K562 (cell line): ENCODE measurements around the gene MORC4. TPM values are rescaled to one million over a fixed set of nuclear protein-coding genes. Genes with fewer than 3 reads are reported as not detected.

Experiments used
- ATAC-seq: fragments of 200-7000 bp; cut with Tn5 transposase; 3 replicates; pipeline ENCODE4 v1.9.1; 2020; ENCODE audit warnings: moderate library complexity
- BruUV-seq: library from RNA; stranded (reverse); fragments of 400-500 nt; replicated peaks from 2 replicates; lab custom pipeline; 2021; lab: Mats Ljungman, UMichigan
- CTCF ChIA-PET: fragments of 300-600 bp; formaldehyde crosslinking; extraction: SDS; loops from one replicate; lab custom pipeline; 2021; ENCODE audit warnings: low intra/inter-chr PET ratio; lab: Yijun Ruan, JAX
- POLR2A ChIA-PET: fragments of 300-600, 350-650 bp; sonication (Branson Sonifier 250); formaldehyde crosslinking; extraction: SDS; loops from one replicate; lab custom pipeline; 2021; ENCODE audit warnings: antibody characterized with exemption, inconsistent platforms; lab: Yijun Ruan, JAX
- DNase-seq, 4 experiments: peaks; one replicate each; pipeline versions ENCODE4 v3.0.0 to v3.0.0-alpha.2; 2011 to 2018; ENCODE audit warnings: low spot score in 3 of 4, mixed read lengths in 3 of 4; ENCODE audit errors: extremely low read depth in 1 of 4
- FAIRE-seq: peaks from 2 replicates; lab custom pipeline; 2011; peaks lifted over from hg19 to GRCh38; lab: Jason Lieb, UNC
- H2AFZ ChIP-seq: 2 replicates; pipeline ENCODE4 v1.6.0; 2011; ENCODE audit warnings: low read depth, low read length, control low read depth, inconsistent platforms
- H3K27ac ChIP-seq: fragments of 200-600 bp; 3 replicates; pipeline ENCODE4 v1.8.0; 2011; ENCODE audit warnings: low read depth, mild to moderate bottlenecking, control low read depth, inconsistent platforms, low read length, moderate library complexity, mixed read lengths; ENCODE audit errors: extremely low read depth
- H3K27me3 ChIP-seq, 2 experiments: fragments of 300-600 bp in 1 of 2; 2 replicates in 1 of 2; 3 replicates in 1 of 2; pipeline versions ENCODE4 v1.6.0 to v1.8.0; 2011; ENCODE audit warnings: inconsistent platforms in 2 of 2, low read length in 2 of 2, mild to moderate bottlenecking in 1 of 2, mixed read lengths in 1 of 2, moderate library complexity in 1 of 2; ENCODE audit not compliant: control insufficient read depth in 2 of 2, insufficient read depth in 2 of 2
- H3K36me3 ChIP-seq: fragments of 300-600 bp; 3 replicates; pipeline ENCODE4 v1.8.0; 2011; ENCODE audit warnings: mild to moderate bottlenecking, low read length, inconsistent platforms; ENCODE audit not compliant: control insufficient read depth, insufficient read depth
- H3K4me1 ChIP-seq, 2 experiments: fragments of 200-600 bp in 1 of 2; replicated peaks in 1 of 2; 2 replicates in 1 of 2; 3 replicates in 1 of 2; pipeline versions ENCODE4 v1.5.1 to v1.8.0; 2011; ENCODE audit warnings: inconsistent platforms in 2 of 2, low read length in 2 of 2, mild to moderate bottlenecking in 1 of 2, mixed read lengths in 1 of 2, moderate library complexity in 1 of 2; ENCODE audit not compliant: control insufficient read depth in 2 of 2, insufficient read depth in 2 of 2
- H3K4me2 ChIP-seq: 2 replicates; pipeline ENCODE4 v1.6.1; 2011; ENCODE audit warnings: low read length, control low read depth, inconsistent platforms, mixed read lengths; ENCODE audit not compliant: insufficient read depth
- H3K4me3 ChIP-seq: fragments of 200-600 bp; sonication (generic), shearing (Covaris generic); 2 replicates; pipeline ENCODE4 v1.5.1; 2016; ENCODE audit warnings: control low read depth, inconsistent platforms
- H3K79me2 ChIP-seq: fragments of 200-600 bp; 3 replicates; pipeline ENCODE4 v1.8.0; 2011; ENCODE audit warnings: low read length, inconsistent platforms; ENCODE audit not compliant: control insufficient read depth, insufficient read depth
- H3K9ac ChIP-seq, 2 experiments: 2 replicates each; pipeline versions ENCODE4 v1.6.0 to v1.6.1; 2011; ENCODE audit warnings: low read depth in 2 of 2, low read length in 2 of 2, control low read depth in 1 of 2, inconsistent platforms in 1 of 2, mild to moderate bottlenecking in 1 of 2, mixed read lengths in 1 of 2; ENCODE audit not compliant: insufficient read depth in 1 of 2
- H3K9me1 ChIP-seq: one replicate; pipeline ENCODE4 v1.6.0; 2011; ENCODE audit warnings: inconsistent platforms, mild to moderate bottlenecking, low read length, moderate library complexity; ENCODE audit not compliant: control insufficient read depth, insufficient read depth
- H3K9me3 ChIP-seq: replicated peaks from 2 replicates; pipeline ENCODE4 v1.5.1; 2011; ENCODE audit warnings: low read depth, low read length, inconsistent platforms; ENCODE audit not compliant: control insufficient read depth, insufficient read depth
- H4K20me1 ChIP-seq: replicated peaks from 2 replicates; pipeline ENCODE4 v1.6.1; 2011; ENCODE audit warnings: low read length, inconsistent platforms, mixed read lengths; ENCODE audit not compliant: control insufficient read depth, insufficient read depth
- BRF1 ChIP-seq: IDR thresholded peaks from 3 replicates; pipeline ENCODE4 v1.6.1; 2011; ENCODE audit warnings: borderline replicate concordance, mild to moderate bottlenecking; ENCODE audit not compliant: insufficient read length; ENCODE audit errors: extremely low read depth
- CBFA2T3 ChIP-seq: fragments of 450-650 bp; IDR thresholded peaks from 2 replicates; pipeline ENCODE4 v1.6.1; 2017
- DACH1 ChIP-seq: fragments of 450-650 bp; IDR thresholded peaks from 2 replicates; pipeline ENCODE4 v1.6.1; 2018; ENCODE audit not compliant: partially characterized antibody
- LARP7 ChIP-seq: fragments of 450-650 bp; IDR thresholded peaks from 2 replicates; pipeline ENCODE4 v1.6.1; 2016
- MCM5 ChIP-seq: fragments of 450-650 bp; IDR thresholded peaks from 2 replicates; pipeline ENCODE4 v1.6.1; 2016; ENCODE audit warnings: low read depth
- NR4A1 ChIP-seq, 2 experiments: fragments of 250-450 bp in 1 of 2; fragments of 450-650 bp in 1 of 2; sonication (Bioruptor Pico) in 1 of 2; IDR thresholded peaks; 2 replicates each; pipeline versions ENCODE4 v1.4.0 to v1.6.1; 2016 to 2020; ENCODE audit warnings: mild to moderate bottlenecking in 2 of 2, missing compliant biosample characterization in 1 of 2, missing genetic modification characterization in 1 of 2, moderate library complexity in 1 of 2
- PCBP1 ChIP-seq: fragments of 200-400 bp; formaldehyde crosslinking; IDR thresholded peaks from 2 replicates; pipeline ENCODE4 v1.6.1; 2018; ENCODE audit warnings: mild to moderate bottlenecking, low read depth, low read length; ENCODE audit not compliant: poor library complexity, severe bottlenecking
- PRPF4 ChIP-seq: fragments of 200-400 bp; formaldehyde crosslinking; IDR thresholded peaks from one replicate; pipeline ENCODE4 v1.6.1; 2017; ENCODE audit warnings: low read length, low read depth, mild to moderate bottlenecking; ENCODE audit not compliant: insufficient read depth, poor library complexity, severe bottlenecking
- SREBF1 ChIP-seq: fragments of 150-350 bp; IDR thresholded peaks from 2 replicates; pipeline ENCODE4 v1.6.1; 2014; ENCODE audit warnings: antibody characterized with exemption, low read depth, low read length, borderline replicate concordance
- ZBTB1 ChIP-seq: sonication (generic); formaldehyde crosslinking; IDR thresholded peaks from 2 replicates; pipeline ENCODE4 v1.8.1; 2023; ENCODE audit warnings: missing genetic modification reagents, low read depth, mild to moderate bottlenecking, borderline replicate concordance
- ZNF184 ChIP-seq: sonication (generic); formaldehyde crosslinking; IDR thresholded peaks from 2 replicates; pipeline ENCODE4 v1.5.0; 2020; ENCODE audit warnings: missing genetic modification reagents
- ZNF347 ChIP-seq: fragments of 450-650 bp; formaldehyde crosslinking; IDR thresholded peaks from 2 replicates; pipeline ENCODE4 v1.4.0; 2020; ENCODE audit warnings: low read depth, mild to moderate bottlenecking, moderate library complexity
- ZNF780A ChIP-seq: fragments of 250-450 bp; sonication (Bioruptor Pico); IDR thresholded peaks from 2 replicates; pipeline ENCODE4 v1.5.0; 2021; ENCODE audit warnings: mild to moderate bottlenecking
- whole genome bisulfite sequencing: fragments of 100-300 bp; shearing (Covaris generic); methylation state at CpG from one replicate; pipeline ENCODE4 v1.1.6; 2016; ENCODE audit warnings: low coverage, mixed read lengths; ENCODE audit not compliant: insufficient coverage; ENCODE audit errors: missing lambda C conversion rate; 5-methylcytosine and 5-hydroxymethylcytosine counted together
- in situ Hi-C: fragments of 300-500 bp; cut with MboI; formaldehyde crosslinking; loops from 4 replicates; pipeline ENCODE4 v1.15.0; 2018; ENCODE audit warnings: inconsistent platforms, mixed read lengths
- intact Hi-C: fragments of 100-400 bp; cut with micrococcal nuclease; formaldehyde crosslinking; loops from 2 replicates; pipeline ENCODE4 v1.14.2; 2022
- polyA plus RNA-seq, 8 experiments: library from polyadenylated mRNA; depleted of rRNA in 4 of 8; stranded (reverse) in 5 of 8; unstranded in 3 of 8; fragments of >200 nt; fragmentation: Nextera tagmentation in 2 of 8; fragmentation: Illumina TruSeq in 1 of 8; extraction: Ambion mirVana in 2 of 8; extraction: Trizol in 1 of 8; gene quantifications; 2 replicates each; pipeline versions ENCODE4 v1.2.1 to v1.2.3, GENCODE V29; 2011 to 2014; ENCODE audit warnings: inconsistent platforms in 1 of 8, missing spikeins in 1 of 8
- total RNA-seq, 7 experiments: library from RNA; depleted of rRNA in 6 of 7; stranded (reverse); fragments of >200 nt in 6 of 7; fragmentation: Illumina TruSeq in 2 of 7; extraction: Trizol in 2 of 7; gene quantifications; 2 replicates each; pipeline versions ENCODE4 v1.2.1 to v1.2.3, GENCODE V29; 2011 to 2021; ENCODE audit warnings: low replicate concordance in 1 of 7
- TF ChIP-seq, protein P1 (sequence below): fragments of 450-650 bp; formaldehyde crosslinking; IDR thresholded peaks from 2 replicates; pipeline ENCODE4 v1.4.0; 2022; ENCODE audit warnings: missing genetic modification characterization
- TF ChIP-seq, protein P2 (sequence below), 2 experiments: fragments of 250-450 bp in 1 of 2; fragments of 450-650 bp in 1 of 2; sonication (Bioruptor Pico) in 1 of 2; IDR thresholded peaks; 2 replicates each; pipeline versions ENCODE4 v1.6.1 to v1.8.0; 2016 to 2021; ENCODE audit warnings: mild to moderate bottlenecking in 2 of 2, moderate library complexity in 2 of 2, missing compliant biosample characterization in 1 of 2, missing genetic modification characterization in 1 of 2
- TF ChIP-seq, protein P3 (sequence below): fragments of 450-650 bp; IDR thresholded peaks from 2 replicates; pipeline ENCODE4 v1.6.1; 2017; ENCODE audit warnings: antibody characterized with exemption, mild to moderate bottlenecking

The MORC4 gene
- total and polyA plus RNA-seq, 9 of the 15 experiments (the other 6 are each of a cell fraction or from before 2014, with no cell fraction given): 0.04 to 0.53 (median 0.18) TPM

DNA sequence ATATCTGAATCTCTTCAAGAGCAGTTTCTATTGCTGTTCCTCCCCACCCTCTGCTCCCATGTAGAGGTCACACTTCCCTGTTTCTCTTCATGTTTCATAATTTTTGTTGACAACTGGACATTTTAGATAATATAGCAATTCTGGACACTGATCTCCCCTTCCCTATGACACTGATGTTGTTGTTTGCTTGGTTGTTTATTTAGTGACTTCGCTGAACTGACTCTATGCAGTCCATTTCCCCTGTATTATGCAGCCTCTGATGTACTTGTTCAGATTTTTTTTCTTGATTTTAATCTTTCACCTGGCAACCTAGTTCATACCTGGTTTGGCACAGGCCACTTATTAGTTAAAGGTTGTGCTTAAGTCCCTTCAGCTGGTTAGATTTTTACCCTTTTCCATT lies 50.6 kb downstream of the MORC4 start (continued):
- TF ChIP-seq NR4A1 (CRISPR knock-in tag; IDR thresholded peaks at IDR 0.05): no peak
- no peak for TF ChIP-seq NR4A1 (tag; IDR thresholded peaks at IDR 0.05)
- TF ChIP-seq, all 486 proteins: peak for 0

DNA sequence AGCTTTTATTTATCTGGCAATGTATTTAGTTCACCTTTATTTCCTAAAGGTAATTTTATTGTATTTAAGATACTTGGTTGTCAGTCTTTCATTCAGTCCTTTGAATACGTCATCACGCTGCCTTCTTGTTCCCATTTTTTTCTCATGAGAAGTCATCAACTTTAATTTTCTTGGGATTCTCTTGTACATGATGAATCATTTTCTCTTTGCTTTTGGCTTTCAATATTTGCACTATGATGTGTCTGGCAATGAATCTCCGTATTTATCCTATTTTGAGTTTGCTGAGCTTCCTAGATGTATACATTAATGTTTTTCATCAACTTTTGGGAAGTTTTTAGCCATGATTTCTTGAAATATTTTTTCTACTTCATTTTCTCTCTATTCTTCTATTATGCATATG lies 51.4 kb downstream of the MORC4 start:
- intact Hi-C loops: no loop called here
- H3K27ac ChIP-seq: no peak overlapping the region
- TF ChIP-seq MCM5: no peak
- no peak for TF ChIP-seq ZNF347 (CRISPR knock-in tag)
- TF ChIP-seq, protein P1, sequence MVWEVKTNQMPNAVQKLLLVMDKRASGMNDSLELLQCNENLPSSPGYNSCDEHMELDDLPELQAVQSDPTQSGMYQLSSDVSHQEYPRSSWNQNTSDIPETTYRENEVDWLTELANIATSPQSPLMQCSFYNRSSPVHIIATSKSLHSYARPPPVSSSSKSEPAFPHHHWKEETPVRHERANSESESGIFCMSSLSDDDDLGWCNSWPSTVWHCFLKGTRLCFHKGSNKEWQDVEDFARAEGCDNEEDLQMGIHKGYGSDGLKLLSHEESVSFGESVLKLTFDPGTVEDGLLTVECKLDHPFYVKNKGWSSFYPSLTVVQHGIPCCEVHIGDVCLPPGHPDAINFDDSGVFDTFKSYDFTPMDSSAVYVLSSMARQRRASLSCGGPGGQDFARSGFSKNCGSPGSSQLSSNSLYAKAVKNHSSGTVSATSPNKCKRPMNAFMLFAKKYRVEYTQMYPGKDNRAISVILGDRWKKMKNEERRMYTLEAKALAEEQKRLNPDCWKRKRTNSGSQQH (CRISPR knock-in tag): no peak
- TF ChIP-seq CBFA2T3: no peak
- no peak for TF ChIP-seq PCBP1
- no peak for TF ChIP-seq LARP7
- TF ChIP-seq ZBTB1: no peak
- no peak for TF ChIP-seq BRF1
- no peak for TF ChIP-seq ZNF780A (CRISPR knock-in tag)
- TF ChIP-seq PRPF4: no peak
- TF ChIP-seq DACH1: no peak
- TF ChIP-seq SREBF1: no peak
- no peak for TF ChIP-seq ZNF184 (CRISPR knock-in tag)
- TF ChIP-seq, protein P2, sequence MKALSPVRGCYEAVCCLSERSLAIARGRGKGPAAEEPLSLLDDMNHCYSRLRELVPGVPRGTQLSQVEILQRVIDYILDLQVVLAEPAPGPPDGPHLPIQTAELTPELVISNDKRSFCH (CRISPR knock-in tag; IDR thresholded peaks at IDR 0.05): no peak
- TF ChIP-seq, protein P2 (tag; IDR thresholded peaks at IDR 0.05): no peak
- TF ChIP-seq, protein P3, sequence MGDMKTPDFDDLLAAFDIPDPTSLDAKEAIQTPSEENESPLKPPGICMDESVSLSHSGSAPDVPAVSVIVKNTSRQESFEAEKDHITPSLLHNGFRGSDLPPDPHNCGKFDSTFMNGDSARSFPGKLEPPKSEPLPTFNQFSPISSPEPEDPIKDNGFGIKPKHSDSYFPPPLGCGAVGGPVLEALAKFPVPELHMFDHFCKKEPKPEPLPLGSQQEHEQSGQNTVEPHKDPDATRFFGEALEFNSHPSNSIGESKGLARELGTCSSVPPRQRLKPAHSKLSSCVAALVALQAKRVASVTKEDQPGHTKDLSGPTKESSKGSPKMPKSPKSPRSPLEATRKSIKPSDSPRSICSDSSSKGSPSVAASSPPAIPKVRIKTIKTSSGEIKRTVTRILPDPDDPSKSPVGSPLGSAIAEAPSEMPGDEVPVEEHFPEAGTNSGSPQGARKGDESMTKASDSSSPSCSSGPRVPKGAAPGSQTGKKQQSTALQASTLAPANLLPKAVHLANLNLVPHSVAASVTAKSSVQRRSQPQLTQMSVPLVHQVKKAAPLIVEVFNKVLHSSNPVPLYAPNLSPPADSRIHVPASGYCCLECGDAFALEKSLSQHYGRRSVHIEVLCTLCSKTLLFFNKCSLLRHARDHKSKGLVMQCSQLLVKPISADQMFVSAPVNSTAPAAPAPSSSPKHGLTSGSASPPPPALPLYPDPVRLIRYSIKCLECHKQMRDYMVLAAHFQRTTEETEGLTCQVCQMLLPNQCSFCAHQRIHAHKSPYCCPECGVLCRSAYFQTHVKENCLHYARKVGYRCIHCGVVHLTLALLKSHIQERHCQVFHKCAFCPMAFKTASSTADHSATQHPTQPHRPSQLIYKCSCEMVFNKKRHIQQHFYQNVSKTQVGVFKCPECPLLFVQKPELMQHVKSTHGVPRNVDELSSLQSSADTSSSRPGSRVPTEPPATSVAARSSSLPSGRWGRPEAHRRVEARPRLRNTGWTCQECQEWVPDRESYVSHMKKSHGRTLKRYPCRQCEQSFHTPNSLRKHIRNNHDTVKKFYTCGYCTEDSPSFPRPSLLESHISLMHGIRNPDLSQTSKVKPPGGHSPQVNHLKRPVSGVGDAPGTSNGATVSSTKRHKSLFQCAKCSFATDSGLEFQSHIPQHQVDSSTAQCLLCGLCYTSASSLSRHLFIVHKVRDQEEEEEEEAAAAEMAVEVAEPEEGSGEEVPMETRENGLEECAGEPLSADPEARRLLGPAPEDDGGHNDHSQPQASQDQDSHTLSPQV: no peak

More for the DNA sequence above, 51.4 kb downstream of the MORC4 start:
- no peak overlapping the region for H3K4me3 ChIP-seq
- H3K79me2 ChIP-seq: no peaks in the 10 kb centered on the region
- no peak overlapping the region for H3K9ac ChIP-seq
- H3K4me1 ChIP-seq: no peaks in the 10 kb centered on the region
- POLR2A ChIA-PET: no interaction called here
- no peaks in the 10 kb centered on the region for H4K20me1 ChIP-seq
- no peaks in the 10 kb centered on the region for H3K9me3 ChIP-seq
- no peak overlapping the region for H2AFZ ChIP-seq
- DNase-seq: no peak
- no peaks in the 10 kb centered on the region for H3K27me3 ChIP-seq
- H3K4me2 ChIP-seq: no peak overlapping the region
- no peak for ATAC-seq
- 2% methylated on average over 3 of the region's 3 CpGs for WGBS
- no peaks in the 10 kb centered on the region for H3K36me3 ChIP-seq
- CTCF ChIA-PET: no interaction called here
- no peak for FAIRE-seq
- no peaks in the 10 kb centered on the region for H3K9me1 ChIP-seq
- in situ Hi-C loops: no loop called here
- BruUV-seq: no TSS peak
